ENCODE measurements around the gene CCDC171. TPM values are rescaled to one million over a fixed set of nuclear protein-coding genes. Genes with fewer than 3 reads are reported as not detected.

The CCDC171 gene
- polyA plus RNA-seq, 3 donors = 0.08 to 0.17 (median 0.10) TPM

DNA sequence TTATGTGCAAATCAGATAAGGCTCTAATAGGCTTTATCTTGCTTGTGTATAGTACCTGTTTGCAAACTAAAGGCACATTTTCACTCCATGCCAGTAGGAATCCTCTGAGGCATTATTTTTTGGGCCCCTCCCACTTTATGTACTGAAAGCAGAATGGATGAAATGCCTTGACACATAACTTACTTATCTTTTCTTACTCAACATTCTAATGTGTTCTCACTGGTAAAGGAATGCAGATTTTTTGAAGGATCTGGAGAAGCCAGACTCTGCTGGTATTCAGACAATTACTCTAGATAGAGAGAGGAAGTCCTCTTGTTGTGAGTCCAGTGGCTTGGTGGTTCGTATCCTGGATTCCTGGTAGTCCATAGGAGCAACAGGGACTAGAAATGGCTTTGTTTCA lies 336.7 kb downstream of the CCDC171 start:
- peaks cover 0 to 9% (median 2%) of the 10 kb centered on the region in 7 donors for H3K9me3 Mint-ChIP-seq
- no peak for DNase-seq
- Histone ChIP-seq H3K36me3 (replicated peaks in 1 of 2; ENCODE audit: control insufficient read depth in 1 of 2, insufficient read depth in 2 of 2, low read length in 2 of 2) (no peaks in the 10 kb centered on the region), H2AFZ (ENCODE audit: insufficient read depth, low read depth, low read length, poor library complexity, severe bottlenecking) (no peak overlapping the region), H3K9me3 (replicated peaks in 1 of 2; ENCODE audit: control insufficient read depth in 1 of 2, insufficient read depth in 1 of 2, low read length in 2 of 2) (peaks cover 0 to 3% of the 10 kb centered on the region in 2 donors), H3K9ac (ENCODE audit: insufficient read depth, low read length, poor library complexity, severe bottlenecking) (no peak overlapping the region), H3K79me2 (ENCODE audit: insufficient read depth, low read length) (no peaks in the 10 kb centered on the region), H3K27me3 (ENCODE audit: control insufficient read depth in 2 of 2, insufficient read depth in 2 of 2, low read length in 2 of 2) (no peaks in the 10 kb centered on the region), H3K27ac (ENCODE audit: low read depth in 1 of 2, low read length in 2 of 2) (no peak overlapping the region), H3K4me1 (ENCODE audit: control insufficient read depth in 1 of 2, insufficient read depth in 2 of 2, low read length in 2 of 2) (no peaks in the 10 kb centered on the region), H4K20me1 (ENCODE audit: insufficient read depth, low read length) (no peaks in the 10 kb centered on the region), H3K4me2 (replicated peaks; ENCODE audit: extremely low read depth, low read length, poor library complexity, severe bottlenecking) (no peak overlapping the region), H3K4me3 (replicated peaks in 1 of 3; ENCODE audit: low read depth in 2 of 3, low read length in 3 of 3) (no peak overlapping the region)
- H3K27ac Mint-ChIP-seq = no peak overlapping the region
- TF ChIP-seq, protein P1, sequence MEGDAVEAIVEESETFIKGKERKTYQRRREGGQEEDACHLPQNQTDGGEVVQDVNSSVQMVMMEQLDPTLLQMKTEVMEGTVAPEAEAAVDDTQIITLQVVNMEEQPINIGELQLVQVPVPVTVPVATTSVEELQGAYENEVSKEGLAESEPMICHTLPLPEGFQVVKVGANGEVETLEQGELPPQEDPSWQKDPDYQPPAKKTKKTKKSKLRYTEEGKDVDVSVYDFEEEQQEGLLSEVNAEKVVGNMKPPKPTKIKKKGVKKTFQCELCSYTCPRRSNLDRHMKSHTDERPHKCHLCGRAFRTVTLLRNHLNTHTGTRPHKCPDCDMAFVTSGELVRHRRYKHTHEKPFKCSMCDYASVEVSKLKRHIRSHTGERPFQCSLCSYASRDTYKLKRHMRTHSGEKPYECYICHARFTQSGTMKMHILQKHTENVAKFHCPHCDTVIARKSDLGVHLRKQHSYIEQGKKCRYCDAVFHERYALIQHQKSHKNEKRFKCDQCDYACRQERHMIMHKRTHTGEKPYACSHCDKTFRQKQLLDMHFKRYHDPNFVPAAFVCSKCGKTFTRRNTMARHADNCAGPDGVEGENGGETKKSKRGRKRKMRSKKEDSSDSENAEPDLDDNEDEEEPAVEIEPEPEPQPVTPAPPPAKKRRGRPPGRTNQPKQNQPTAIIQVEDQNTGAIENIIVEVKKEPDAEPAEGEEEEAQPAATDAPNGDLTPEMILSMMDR (IDR thresholded peaks at IDR 0.05) = no peak
- H3K36me3 Mint-ChIP-seq = no peaks in the 10 kb centered on the region
- no peaks in the 10 kb centered on the region for H3K4me1 Mint-ChIP-seq
- 100% methylated on average over 1 of the region's 1 CpG for WGBS (ENCODE audit: insufficient coverage)
- no peak overlapping the region for H3K4me3 Mint-ChIP-seq
- no peaks in the 10 kb centered on the region for H3K27me3 Mint-ChIP-seq (ENCODE audit: low read depth in 3 of 3)
- intact Hi-C loops (cut with micrococcal nuclease) = no loop called here

DNA sequence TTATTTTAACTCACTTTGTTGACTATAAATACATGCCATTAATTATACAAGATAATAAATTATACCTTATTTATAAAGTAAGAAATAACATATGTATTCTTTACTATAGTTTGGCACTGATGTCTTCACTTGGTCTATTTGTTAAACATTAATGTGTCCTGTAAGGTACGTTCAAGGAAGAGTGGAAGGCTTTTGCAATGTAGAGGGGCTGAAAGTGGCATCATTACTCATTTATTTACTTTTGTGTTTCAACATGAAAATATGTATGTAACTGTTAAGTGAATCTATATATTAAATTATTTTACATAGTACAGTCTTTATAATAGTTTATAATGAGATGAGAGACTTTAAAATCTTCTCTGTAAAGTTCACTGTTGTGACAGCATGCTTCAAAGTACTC lies 348.7 kb downstream of the CCDC171 start:
- no peaks in the 10 kb centered on the region for H3K27me3 ChIP-seq (ENCODE audit: control insufficient read depth in 2 of 2, insufficient read depth in 2 of 2, low read length in 2 of 2)
- Mint-ChIP-seq H3K27me3 (ENCODE audit: low read depth in 3 of 3) (no peaks in the 10 kb centered on the region), H3K9me3 (peaks cover 16 to 28% (median 19%) of the 10 kb centered on the region in 7 donors), H3K27ac (no peak overlapping the region), H3K4me1 (no peaks in the 10 kb centered on the region), H3K36me3 (no peaks in the 10 kb centered on the region), H3K4me3 (no peak overlapping the region)
- no peak overlapping the region for H3K4me3 ChIP-seq (replicated peaks in 1 of 3; ENCODE audit: low read depth in 2 of 3, low read length in 3 of 3)
- H3K9me3 ChIP-seq (replicated peaks in 1 of 2; ENCODE audit: control insufficient read depth in 1 of 2, insufficient read depth in 1 of 2, low read length in 2 of 2) = peaks cover 0 to 13% of the 10 kb centered on the region in 2 donors
- H4K20me1 ChIP-seq (ENCODE audit: insufficient read depth, low read length) = no peaks in the 10 kb centered on the region
- H2AFZ ChIP-seq (ENCODE audit: insufficient read depth, low read depth, low read length, poor library complexity, severe bottlenecking) = no peak overlapping the region
- H3K9ac ChIP-seq (ENCODE audit: insufficient read depth, low read length, poor library complexity, severe bottlenecking) = no peak overlapping the region
- no peaks in the 10 kb centered on the region for H3K79me2 ChIP-seq (ENCODE audit: insufficient read depth, low read length)
- WGBS (ENCODE audit: insufficient coverage) = no CpG with 5 or more reads among the region's 1 CpG
- H3K27ac ChIP-seq (ENCODE audit: low read depth in 1 of 2, low read length in 2 of 2) = no peak overlapping the region
- TF ChIP-seq, protein P1 (IDR thresholded peaks at IDR 0.05) = no peak
- DNase-seq = no peak
- H3K4me2 ChIP-seq (replicated peaks; ENCODE audit: extremely low read depth, low read length, poor library complexity, severe bottlenecking) = no peak overlapping the region
- no peaks in the 10 kb centered on the region for H3K36me3 ChIP-seq (replicated peaks in 1 of 2; ENCODE audit: control insufficient read depth in 1 of 2, insufficient read depth in 2 of 2, low read length in 2 of 2)
- intact Hi-C loops (cut with micrococcal nuclease) = no loop called here
- H3K4me1 ChIP-seq (ENCODE audit: control insufficient read depth in 1 of 2, insufficient read depth in 2 of 2, low read length in 2 of 2) = no peaks in the 10 kb centered on the region

Measured in CD14-positive monocyte (primary cell).